CD4-positive, alpha-beta T cell treated with Interferon alpha-2 for 1 hour (primary cell): ENCODE results near the gene MED17.
"Not testable (repeated sequence)": the region's sequence is repeated elsewhere in the genome, so short reads cannot be mapped to it uniquely, and the experiment has no call there.

Source experiments
- DNase-seq, 2 donors: peaks; one replicate each; pipeline ENCODE4 v3.0.0-alpha.2; 2020 to 2022

MED17 gene

DNA sequence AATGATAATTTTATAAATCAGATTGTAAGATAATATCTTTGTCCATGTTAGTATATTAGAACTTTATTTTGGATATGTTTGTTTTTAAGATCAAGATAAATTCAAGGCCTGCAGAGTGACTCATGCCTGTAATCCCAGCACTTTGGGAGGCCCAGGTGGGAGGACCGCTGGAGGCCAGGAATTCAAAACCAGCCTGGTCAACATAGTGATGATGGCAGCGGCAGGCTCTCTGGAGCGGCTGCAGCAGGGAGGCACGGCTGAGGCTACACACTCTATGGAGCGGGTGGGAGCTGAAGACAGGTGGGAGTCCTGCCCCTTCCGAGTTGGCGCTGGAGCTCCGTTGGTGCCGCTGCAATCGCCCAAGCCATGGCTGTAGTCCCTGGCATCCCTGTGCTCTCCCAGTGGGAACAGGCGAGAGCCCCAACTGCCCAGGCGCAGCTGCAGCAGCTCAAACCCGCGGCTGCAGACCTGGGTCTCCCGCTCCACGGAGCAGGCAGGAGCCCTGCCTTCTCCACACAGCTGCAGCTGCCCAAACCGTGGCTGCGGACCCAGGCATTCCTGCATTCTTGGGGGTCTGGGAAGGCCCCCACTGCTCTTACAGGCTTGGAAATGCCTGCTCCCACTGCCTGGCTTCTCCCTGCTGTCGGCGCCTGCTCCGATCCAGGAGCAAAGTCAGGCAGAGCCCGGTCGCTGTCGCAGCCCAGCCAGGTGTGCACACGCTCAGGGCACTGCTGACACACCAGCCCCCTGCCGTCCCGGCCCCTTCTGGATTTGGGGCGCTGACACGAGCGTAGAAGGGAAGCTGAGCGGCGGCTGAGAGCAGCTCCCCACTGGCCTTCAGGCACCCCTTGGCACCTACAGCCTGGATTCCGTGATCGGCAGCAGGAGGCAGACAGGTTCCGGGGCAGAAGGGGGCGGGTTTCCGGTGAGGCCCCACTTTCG is 25.9 kb upstream of the MED17 start:
- DNase-seq = no peak

DNA sequence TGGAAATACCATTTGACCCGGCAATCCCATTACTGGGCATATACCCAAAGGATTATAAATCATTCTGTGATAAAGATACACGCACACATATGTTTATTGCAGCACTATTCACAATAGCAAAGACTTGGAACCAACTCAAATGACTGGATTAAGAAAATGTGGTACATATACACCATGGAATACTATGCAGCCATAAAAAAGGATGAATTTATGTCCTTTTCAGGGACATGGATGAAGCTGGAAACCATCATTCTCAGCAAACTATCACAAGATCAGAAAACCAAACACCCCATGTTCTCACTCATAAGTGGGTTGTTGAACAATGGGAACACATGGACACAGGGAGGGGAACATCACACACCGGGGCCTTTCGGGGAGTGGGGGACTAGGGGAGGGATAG is 25.0 kb upstream of the MED17 start:
- DNase-seq = not testable (repeated sequence)

DNA sequence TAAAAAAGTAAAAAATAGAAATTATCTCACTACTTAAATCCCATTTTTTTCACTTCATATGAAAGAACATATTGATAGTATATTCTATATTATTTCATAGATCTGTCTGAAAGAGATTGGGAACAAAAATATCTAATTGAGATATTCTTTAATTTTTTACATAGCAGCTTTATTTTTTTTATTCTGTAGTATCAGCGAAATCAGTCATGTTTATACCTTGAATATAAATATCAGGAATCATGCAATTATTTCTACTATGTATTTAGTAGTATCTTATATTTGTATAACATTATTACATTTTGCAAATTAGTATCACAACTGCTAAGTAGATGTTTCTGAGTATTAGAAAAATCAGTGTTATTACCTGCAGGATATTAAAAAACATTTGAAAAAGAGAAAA is 22.2 kb upstream of the MED17 start:
- DNase-seq = no peak

DNA sequence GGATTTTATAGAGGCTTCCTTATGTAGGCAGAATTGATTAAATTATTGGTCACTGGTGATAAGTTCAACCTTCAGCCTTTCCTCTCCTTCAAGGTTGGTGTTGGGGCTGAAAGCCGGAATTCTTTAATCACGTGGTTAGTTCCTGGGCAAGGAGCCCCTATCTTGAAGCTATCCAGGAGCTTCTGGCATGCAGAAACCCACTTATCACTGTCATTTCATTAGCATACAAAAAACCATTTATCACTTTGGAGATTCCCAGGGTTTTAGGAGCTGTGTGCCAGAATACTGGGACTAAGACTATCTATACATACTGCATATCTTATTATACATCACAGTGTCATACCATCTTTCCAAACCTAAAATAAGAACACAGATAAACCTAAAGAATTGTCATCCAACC is 18.5 kb upstream of the MED17 start:
- DNase-seq = no peak

DNA sequence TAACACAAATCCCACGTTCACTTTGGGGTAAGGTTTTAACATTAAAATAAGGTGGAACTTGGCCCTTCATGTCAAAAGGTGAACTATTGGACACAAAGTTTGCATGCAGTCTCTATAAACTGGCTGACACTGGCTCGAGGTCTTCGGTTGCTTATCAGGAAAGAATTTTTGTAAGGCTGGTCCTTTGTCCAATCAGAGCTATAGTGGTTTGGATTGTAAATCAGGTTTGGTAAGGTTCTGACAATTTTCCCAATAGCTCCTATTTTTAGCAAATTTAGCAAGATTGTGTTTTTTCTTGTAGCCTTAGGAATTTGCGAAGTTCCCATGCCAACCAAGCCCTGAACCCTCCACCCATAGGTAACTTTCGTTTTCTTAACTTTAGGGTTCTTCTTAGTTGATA is 17.6 kb upstream of the MED17 start:
- DNase-seq = no peak

DNA sequence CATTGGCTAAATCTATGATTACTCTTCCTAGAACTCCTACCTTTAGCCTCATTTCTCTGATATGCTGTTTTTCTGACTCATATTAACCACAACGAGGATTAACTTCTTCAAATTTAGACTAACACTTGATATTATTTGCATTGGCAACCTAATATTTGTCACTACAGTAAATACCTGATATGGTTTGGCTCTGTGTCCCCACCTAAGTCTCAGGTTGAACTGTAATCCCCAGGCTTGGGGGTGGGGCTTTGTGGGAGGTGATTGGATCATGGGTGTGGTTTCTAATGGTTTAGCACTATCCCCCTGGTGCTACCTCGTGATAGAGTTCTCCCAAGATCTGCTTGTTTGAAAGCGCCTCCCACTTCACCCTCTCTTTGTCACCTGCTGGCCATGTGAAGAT is 17.1 kb upstream of the MED17 start:
- no peak for DNase-seq

DNA sequence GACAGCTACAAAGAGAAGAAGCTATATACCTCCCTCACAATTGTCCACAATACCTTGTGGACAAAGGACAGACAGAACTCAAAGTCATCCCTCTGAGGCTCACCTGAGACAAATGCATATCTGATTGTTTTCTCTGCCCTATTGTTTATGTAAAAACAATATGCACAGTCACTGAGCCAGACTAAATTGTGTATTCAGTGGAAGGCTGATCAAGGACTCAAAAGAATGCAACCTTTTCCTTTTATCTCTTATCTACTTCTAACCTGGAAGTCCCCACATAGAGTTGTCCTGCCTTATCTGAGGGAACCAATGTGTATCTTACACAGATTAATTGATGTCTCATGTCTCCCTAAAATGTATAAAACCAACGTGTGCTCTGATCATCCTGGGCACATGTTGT is 13.9 kb upstream of the MED17 start:
- no peak for DNase-seq

DNA sequence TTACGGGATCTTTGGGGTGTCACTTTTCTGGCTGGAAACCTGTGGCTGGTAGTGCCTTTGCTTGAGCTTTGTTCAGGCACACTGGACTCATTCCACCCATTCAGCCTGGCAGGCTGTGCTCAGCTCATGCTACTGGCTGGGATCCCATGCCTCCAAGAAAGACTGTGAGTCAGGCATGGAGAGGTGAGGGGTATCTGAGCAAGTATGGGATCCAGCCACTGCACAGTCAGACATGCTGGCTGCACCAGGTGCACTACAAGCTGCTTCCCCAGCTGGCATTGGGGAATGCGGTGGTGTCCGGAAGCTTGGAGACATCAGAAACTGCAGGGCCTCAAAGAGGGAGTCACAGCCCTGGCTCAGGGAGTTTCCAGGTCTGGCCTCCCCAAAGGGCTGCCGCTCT is 12.0 kb upstream of the MED17 start:
- DNase-seq = no peak

DNA sequence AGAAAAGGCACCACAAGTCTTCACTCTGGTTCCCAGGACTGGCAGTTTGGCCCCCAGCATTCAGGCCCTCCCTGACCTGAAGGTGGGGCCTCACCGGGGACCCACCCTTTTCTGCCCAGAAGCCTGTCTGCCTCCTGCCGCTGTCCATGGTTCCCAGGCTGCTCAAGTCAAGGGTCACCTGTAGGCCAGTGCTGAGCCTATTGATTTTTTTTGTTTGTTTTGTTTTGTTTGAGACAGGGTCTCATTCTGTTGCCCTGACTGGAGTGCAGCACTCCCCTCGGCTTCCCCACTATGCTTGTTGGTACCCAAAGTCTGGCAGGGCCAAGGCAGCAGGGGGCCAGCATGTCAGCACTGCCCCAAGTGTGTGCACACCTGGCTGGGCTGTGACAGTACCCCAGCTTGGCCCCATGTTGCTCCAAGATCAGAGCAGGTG is 11.0 kb upstream of the MED17 start:
- DNase-seq = no peak

DNA sequence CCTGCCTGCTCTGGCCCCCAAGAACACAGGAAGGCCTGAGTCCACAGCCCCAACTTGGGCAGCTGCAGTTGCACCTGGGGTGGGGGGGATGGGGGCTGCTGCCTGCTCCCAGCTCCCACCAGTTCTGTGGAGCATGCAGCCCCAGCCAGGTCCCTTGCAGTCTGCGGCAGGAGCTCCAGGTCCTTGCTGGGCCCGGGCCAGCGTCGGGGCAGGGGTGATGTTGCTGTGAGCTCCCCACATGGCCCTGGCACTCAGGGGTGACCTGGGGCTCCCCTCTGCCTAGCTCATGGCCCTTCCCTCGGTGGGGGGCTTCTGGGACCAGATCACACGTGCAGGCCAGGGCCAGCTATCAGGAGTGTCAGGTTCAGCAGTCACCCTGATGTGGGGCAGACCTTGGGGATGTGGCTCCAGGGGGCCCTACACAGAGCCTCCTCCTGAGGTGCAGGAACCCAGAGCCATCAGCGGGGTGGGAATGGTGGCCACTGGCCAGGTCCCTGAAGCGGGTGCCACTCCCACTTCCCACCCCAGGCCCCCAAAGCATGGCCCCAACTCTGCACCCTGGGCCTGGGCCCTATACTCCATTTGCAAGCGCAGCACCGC is 10.4 kb upstream of the MED17 start:
- no peak for DNase-seq

DNA sequence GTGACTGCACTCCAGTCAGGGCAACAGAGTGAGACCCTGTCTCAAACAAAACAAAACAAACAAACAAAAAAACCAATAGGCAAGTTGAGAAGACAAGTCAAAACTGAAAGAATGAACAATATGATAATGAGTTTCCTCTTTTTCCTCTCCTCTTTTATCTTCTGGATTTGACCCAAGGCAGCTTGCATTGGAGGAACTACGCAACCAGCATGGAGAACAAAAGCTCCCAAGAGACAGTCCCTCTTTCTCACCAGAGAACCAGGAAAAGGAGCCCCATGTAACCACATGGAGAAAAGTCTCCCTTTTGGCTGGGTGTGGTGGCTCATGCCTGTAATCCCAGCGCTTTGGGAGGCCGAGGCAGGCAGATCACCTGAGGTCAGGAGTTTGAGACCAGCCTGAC is 9.5 kb upstream of the MED17 start:
- not testable (repeated sequence) for DNase-seq

DNA sequence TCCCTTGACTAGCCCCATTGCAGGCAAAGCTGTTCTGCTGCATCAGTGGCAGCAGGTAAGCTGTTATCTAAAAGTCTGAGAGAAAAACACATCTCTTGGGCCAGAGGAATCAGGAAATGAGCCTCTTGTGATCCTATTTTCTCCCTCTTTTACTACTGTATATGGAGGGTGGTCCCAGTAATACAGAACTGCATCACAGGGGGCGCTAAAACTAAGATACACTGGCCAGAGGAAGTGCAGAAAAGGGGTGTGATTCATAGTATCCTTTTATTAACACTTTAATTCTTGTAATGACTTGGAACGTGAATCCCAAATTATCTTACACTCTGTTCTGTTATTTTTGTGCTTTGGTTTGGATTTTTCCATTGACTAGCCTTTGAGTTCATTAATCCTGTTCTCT is 8.8 kb upstream of the MED17 start:
- no peak for DNase-seq

DNA sequence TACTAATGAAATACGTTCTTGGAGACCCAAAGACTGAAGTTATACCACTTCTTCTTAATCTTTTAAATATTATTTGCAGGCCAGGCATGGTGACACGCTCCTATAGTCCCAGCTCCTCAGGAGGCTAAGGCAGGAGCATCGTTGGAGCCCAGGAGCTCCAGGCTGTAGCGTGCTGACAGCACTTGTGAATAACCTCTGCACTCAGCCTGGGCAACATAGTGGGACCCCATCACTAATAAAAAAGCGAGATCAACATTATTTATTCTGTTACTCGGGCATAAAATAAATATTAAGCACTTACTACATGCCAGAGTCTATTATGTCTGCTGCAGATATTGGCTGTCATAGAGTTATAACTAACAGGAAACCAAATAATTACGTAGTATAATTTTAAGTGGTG is 720 bp upstream of the MED17 start:
- DNase-seq = no peak

DNA sequence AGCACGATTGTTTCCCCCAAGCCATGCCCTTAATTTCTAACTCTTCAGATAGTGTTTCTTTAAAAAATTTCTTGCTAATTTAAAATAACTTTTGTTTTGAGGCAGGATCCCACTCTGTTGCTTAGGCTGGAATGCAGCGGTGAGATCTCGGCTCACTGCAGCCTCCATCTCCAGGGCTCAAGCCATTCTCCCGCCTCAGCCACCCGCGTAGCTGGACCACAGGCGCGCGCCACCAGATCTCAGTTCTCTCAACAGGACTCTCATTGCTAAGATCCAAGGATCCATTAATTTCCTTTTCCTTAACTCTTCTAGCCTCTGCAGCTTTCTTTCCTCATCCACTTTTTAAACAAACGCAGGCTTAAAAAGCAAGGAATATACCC is 327 bp upstream of the MED17 start:
- no peak for DNase-seq

DNA sequence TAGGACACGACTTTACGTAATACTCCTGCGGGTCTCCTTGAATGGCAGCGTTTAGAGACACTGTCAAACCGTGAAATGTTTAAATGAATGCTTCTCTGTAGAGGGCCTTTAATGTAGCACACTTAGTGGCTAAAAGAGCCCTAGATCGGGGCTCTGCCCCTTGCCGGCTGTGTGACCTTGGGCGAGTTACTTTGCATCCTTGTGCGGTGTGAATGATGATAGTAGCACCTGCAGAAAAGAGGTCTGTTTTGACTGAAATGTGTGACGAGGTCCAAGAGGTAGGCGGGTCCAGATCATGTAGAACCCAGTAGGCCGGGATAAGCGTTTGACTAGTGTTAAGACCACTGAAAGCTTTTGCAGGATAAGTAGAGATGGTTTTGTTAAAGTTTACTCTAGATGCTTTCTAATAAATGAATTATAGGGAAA is 866 bp downstream of the MED17 start:
- no peak for DNase-seq

DNA sequence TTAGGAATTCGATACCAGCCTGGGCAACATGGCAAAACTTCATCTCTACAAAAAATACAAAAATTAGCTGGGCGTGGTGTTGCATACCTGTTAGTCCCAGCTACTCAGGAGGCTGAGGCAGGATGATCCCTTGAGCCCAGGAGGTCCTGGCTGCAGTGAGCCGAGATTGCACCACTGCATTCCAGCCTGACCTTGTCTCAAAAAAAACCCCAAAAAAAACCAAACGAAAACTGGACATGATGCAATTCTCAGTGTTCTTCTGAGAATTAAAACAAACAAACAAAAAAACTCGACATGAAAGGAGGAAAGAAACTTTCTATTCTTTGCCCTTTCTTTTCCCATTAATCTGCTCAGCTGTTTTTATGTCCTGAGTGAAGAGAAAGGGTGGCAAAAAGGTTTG is 7.4 kb downstream of the MED17 start:
- no peak for DNase-seq

DNA sequence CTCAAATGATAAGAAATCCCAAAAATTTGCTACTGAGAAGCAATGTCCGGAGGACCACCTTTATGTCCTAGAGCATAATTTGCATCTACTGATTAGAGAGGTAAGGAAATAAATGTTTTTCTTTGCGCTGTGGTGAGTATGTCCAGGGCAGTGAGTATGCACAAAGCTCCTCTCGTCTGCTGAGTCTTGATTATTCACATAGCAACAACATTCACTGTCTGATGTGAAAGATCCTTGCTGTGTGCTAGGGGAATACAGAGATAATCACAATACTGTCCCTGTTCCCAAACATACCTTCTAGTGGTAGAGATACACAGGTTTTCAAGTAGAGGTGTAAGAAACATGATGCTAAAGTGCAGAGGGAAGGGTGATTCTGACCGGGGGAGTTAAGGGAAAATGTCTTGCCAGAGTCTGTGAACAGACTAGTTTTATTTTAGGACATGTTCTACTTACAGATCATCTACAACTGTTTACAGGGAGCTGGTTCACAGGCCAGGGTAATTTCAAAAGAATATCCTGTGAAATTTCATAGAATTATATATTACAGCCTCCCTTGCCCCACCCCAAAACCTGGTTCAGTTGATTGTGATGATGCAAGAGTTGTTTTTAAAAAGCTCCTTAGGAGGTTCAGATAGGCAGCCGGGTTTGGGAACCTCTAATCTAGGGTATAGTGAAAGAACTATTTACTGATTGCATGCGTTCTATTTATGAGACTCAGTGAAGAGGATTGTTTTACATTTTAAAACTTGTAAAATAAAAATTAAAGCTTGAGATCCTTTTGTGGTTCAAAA is 12.6 kb downstream of the MED17 start:
- no peak for DNase-seq

DNA sequence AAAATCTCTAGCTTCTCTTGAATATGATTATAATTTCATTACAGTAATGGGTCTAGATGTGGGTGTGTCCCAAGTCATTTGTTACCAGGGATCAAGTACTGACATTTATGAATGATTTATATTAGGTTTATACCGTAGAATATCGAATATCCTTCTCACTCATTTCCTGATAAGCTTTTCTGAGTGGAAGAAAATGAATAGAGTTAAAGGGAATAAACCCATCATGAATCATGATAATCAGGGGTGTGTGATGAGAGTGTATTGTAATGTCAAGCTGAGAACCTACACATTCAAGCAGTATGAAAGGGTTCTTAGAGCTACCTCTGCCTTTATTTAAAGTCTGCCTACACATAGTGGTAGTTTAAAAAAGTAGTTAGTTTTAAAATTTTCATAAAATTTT is 17.3 kb downstream of the MED17 start:
- DNase-seq = no peak

DNA sequence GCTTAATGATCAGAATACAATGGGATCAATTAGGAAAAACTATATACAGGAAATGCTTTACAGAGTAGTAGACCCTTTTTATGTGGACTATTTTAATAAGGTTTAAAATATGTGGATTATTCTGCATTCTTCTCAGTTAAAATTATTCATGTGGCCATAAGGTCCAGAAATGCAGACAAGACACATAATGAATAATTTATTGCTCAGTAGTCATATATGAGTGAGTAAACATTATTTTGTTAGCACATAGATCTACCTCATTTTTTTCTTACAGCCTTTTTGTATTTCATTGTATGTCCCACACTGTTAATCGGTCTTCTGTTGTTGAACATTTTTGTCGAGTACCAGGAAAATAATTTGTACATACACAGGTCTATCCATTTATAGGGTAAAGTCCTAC is 20.8 kb downstream of the MED17 start:
- no peak for DNase-seq

DNA sequence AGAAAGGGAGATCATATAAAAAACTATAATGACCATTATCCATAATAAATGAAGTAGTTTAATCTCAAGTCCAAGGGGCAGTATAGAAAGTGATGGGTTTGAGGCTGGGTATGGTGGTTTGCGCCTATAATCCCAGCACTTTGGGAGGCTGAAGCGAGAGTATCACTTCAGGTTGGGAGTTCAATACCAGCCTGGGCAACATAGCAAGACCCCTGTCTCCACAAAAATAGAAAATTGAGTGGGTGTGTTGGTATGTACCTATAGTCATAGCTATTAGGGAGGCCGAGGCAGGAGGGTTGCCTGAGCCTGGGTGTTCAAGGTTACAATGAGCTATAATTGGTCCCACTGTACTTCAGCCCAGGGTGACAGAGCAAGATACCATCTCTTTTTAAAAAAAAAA is 23.9 kb downstream of the MED17 start:
- DNase-seq = no peak

DNA sequence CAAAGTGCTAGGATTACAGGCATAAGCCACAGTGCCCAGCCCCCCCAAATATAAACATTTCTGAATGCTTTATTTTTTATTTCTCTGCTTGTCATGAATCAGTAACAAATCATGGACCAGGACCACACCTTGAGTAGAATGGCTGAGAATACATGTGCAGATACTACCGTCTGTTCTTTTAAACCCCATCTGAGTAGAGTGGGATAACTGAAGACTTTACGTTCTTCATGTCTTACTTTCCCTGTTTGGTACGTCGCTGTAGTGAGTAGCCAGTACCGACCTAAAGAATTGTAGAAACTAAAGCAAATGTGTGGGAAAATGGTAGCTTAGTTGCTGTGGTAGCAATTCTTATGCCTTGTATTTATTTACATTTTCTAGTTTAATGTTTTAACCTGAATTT is 29.9 kb downstream of the MED17 start:
- no peak for DNase-seq

DNA sequence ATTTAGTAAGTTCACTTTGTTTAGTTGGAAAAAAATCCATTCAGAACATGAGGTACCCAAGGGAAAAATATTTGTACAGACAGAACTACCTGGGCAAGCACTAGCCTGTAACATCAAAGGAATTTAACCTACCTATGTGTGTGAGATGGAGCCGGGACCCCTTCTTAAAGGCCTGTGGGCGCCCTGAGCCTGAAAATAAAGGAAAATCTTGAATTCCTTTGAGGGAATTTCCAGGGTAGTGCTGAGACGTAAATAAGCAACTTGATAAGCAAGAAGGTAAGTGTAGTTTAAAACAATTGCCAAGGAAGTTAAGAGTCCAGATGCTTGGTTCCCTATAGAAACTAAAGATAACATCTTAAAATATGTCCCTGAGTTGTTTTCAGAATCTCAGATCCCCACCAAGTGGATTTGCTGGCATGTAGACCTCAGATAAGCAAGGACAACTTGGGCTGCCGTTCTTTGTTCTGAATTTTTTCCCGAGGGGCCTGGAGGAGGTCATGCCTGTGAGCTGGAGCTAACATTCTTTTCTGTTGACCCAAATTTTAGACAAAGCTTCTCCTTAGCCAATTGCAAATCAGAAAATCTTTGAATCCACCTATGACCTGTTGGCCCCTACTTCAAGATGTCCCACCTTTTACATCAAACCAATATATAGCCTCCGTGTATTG is 31.0 kb downstream of the MED17 start:
- DNase-seq = no peak
